Neuronal stem cell (in vitro differentiated cells): ENCODE results near the gene KRT79.

Source experiments
- DNase-seq: peaks from one replicate; pipeline ENCODE4 v3.0.0-alpha.2; 2013; ENCODE audit warnings: low spot score
- H2AFZ ChIP-seq: one replicate; pipeline ENCODE4 v1.6.1; 2013; ENCODE audit warnings: mild to moderate bottlenecking, low read length, inconsistent platforms
- H2AK5ac ChIP-seq: 2 replicates; pipeline ENCODE4 v1.6.1; 2013; ENCODE audit warnings: low read depth, mild to moderate bottlenecking, inconsistent platforms, low read length, moderate library complexity, mixed read lengths
- H2BK120ac ChIP-seq: 2 replicates; pipeline ENCODE4 v1.6.1; 2013; ENCODE audit warnings: low read depth, mild to moderate bottlenecking, inconsistent platforms, low read length, moderate library complexity, mixed read lengths
- H2BK12ac ChIP-seq: one replicate; pipeline ENCODE4 v1.6.1; 2013; ENCODE audit warnings: low read length, inconsistent platforms
- H2BK15ac ChIP-seq: 2 replicates; pipeline ENCODE4 v1.6.1; 2013; ENCODE audit warnings: mild to moderate bottlenecking, low read length, inconsistent platforms, mixed read lengths
- H2BK5ac ChIP-seq: one replicate; pipeline ENCODE4 v1.6.1; 2013; ENCODE audit warnings: inconsistent platforms, mild to moderate bottlenecking, low read length, moderate library complexity
- H3K14ac ChIP-seq: one replicate; pipeline ENCODE4 v1.6.1; 2013; ENCODE audit warnings: low read length, inconsistent platforms
- H3K18ac ChIP-seq: 2 replicates; pipeline ENCODE4 v1.6.1; 2013; ENCODE audit warnings: low read length, inconsistent platforms
- H3K23ac ChIP-seq: 2 replicates; pipeline ENCODE4 v1.6.1; 2013; ENCODE audit warnings: low read depth, mild to moderate bottlenecking, mixed read lengths, low read length, inconsistent platforms; ENCODE audit not compliant: poor library complexity
- H3K27ac ChIP-seq: replicated peaks from 3 replicates; pipeline ENCODE4 v1.5.1; 2013; ENCODE audit warnings: low read length, inconsistent platforms
- H3K27me3 ChIP-seq, 3 experiments: 2 replicates each; pipeline ENCODE4 v1.6.1; 2013; ENCODE audit warnings: low read length in 3 of 3, mild to moderate bottlenecking in 2 of 3, inconsistent platforms in 1 of 3, low read depth in 1 of 3, mixed read lengths in 1 of 3, moderate library complexity in 1 of 3; ENCODE audit not compliant: control insufficient read depth in 3 of 3, insufficient read depth in 3 of 3
- H3K36me3 ChIP-seq, 2 donors: replicated peaks in 1 of 2; 2 replicates each; pipeline ENCODE4 v1.6.1; 2013; ENCODE audit warnings: low read length in 2 of 2; ENCODE audit not compliant: control insufficient read depth in 2 of 2, insufficient read depth in 2 of 2
- H3K4ac ChIP-seq: 2 replicates; pipeline ENCODE4 v1.6.1; 2013; ENCODE audit warnings: inconsistent platforms, mild to moderate bottlenecking, low read length, moderate library complexity
- H3K4me1 ChIP-seq, 2 donors: 1 replicate in 1 of 2; 2 replicates in 1 of 2; pipeline ENCODE4 v1.6.1; 2013; ENCODE audit warnings: low read length in 2 of 2, low read depth in 1 of 2; ENCODE audit not compliant: control insufficient read depth in 2 of 2, insufficient read depth in 1 of 2
- H3K4me2 ChIP-seq: one replicate; pipeline ENCODE4 v1.6.1; 2013; ENCODE audit warnings: mild to moderate bottlenecking, low read length, inconsistent platforms; ENCODE audit not compliant: insufficient read depth, poor library complexity, severe bottlenecking
- H3K4me3 ChIP-seq, 2 donors: 2 replicates each; pipeline ENCODE4 v1.5.1; 2013; ENCODE audit warnings: low read length in 2 of 2, mild to moderate bottlenecking in 2 of 2, inconsistent platforms in 1 of 2, moderate library complexity in 1 of 2
- H3K79me1 ChIP-seq: one replicate; pipeline ENCODE4 v1.6.1; 2013; ENCODE audit warnings: low read depth, mild to moderate bottlenecking, inconsistent platforms, low read length, moderate library complexity
- H3K9ac ChIP-seq: one replicate; pipeline ENCODE4 v1.6.1; 2013; ENCODE audit warnings: mild to moderate bottlenecking, low read depth, low read length, inconsistent platforms; ENCODE audit not compliant: poor library complexity
- H3K9me3 ChIP-seq, 2 donors: replicated peaks in 1 of 2; 2 replicates each; pipeline versions ENCODE3 to v1.6.1; 2013; ENCODE audit warnings: low read length in 2 of 2, mild to moderate bottlenecking in 2 of 2, inconsistent platforms in 1 of 2, low read depth in 1 of 2, mixed read lengths in 1 of 2, moderate library complexity in 1 of 2; ENCODE audit not compliant: control insufficient read depth in 2 of 2, insufficient read depth in 1 of 2
- H4K8ac ChIP-seq: one replicate; pipeline ENCODE4 v1.6.1; 2013; ENCODE audit warnings: low read depth, mild to moderate bottlenecking, inconsistent platforms, low read length, moderate library complexity
- H4K91ac ChIP-seq: one replicate; pipeline ENCODE4 v1.6.1; 2013; ENCODE audit warnings: low read length, low read depth, mild to moderate bottlenecking, inconsistent platforms; ENCODE audit not compliant: poor library complexity
- WGBS, 2 donors: extraction: QIAGEN DNeasy Blood & Tissue Kit; methylation state at CpG; one replicate each; pipeline ENCODE4 v1.1.7; 2013; ENCODE audit warnings: missing lambda C conversion rate in 2 of 2, mixed read lengths in 1 of 2; ENCODE audit not compliant: insufficient read length in 2 of 2, insufficient replicate concordance in 1 of 2; ENCODE audit errors: extremely low coverage in 2 of 2; 5-methylcytosine and 5-hydroxymethylcytosine counted together

Gene KRT79

GRCh38 chr12:52815161-52815560 lies 18.9 kb downstream of the KRT79 start:
- H3K4me1 ChIP-seq, result peaks cover 0 to 13% of the 10 kb centered on the region in 2 donors
- WGBS, 2 donors, result no CpG with 5 or more reads among the region's 4 CpGs
- H3K9ac ChIP-seq, result no peak overlapping the region
- no peak overlapping the region for H3K4me2 ChIP-seq
- no peak for DNase-seq
- no peak overlapping the region for H3K4ac ChIP-seq
- no peak overlapping the region for H3K14ac ChIP-seq
- no peak overlapping the region for H4K91ac ChIP-seq
- H3K18ac ChIP-seq, result no peak overlapping the region
- no peak overlapping the region for H2AK5ac ChIP-seq
- no peak overlapping the region for H4K8ac ChIP-seq
- H2BK5ac ChIP-seq, result no peak overlapping the region
- H2AFZ ChIP-seq, result no peak overlapping the region
- H3K27me3 ChIP-seq, result peaks cover 0 to 13% (median 0%) of the 10 kb centered on the region in 3 experiments
- H3K27ac ChIP-seq, result no peak overlapping the region
- no peak overlapping the region for H2BK12ac ChIP-seq
- H3K4me3 ChIP-seq, result no peak overlapping the region
- no peak overlapping the region for H2BK15ac ChIP-seq
- H3K36me3 ChIP-seq, result no peaks in the 10 kb centered on the region
- H2BK120ac ChIP-seq, result no peak overlapping the region
- no peak overlapping the region for H3K23ac ChIP-seq
- no peaks in the 10 kb centered on the region for H3K79me1 ChIP-seq
- no peaks in the 10 kb centered on the region for H3K9me3 ChIP-seq

- Histone ChIP-seq H2BK15ac (no peak overlapping the region), H3K4me3 (no peak overlapping the region), H4K8ac (no peak overlapping the region), H3K4me2 (no peak overlapping the region), H3K23ac (no peak overlapping the region), H2BK12ac (no peak overlapping the region), H2AFZ (no peak overlapping the region), H3K4ac (no peak overlapping the region), H3K9ac (no peak overlapping the region), H3K4me1 (peaks cover 0 to 10% of the 10 kb centered on the region in 2 donors), H3K18ac (no peak overlapping the region), H2BK5ac (no peak overlapping the region), H4K91ac (no peak overlapping the region), H3K14ac (no peak overlapping the region), H2BK120ac (no peak overlapping the region), H3K79me1 (no peaks in the 10 kb centered on the region), H3K36me3 (no peaks in the 10 kb centered on the region), H3K9me3 (no peaks in the 10 kb centered on the region), H2AK5ac (no peak overlapping the region), H3K27ac (no peak overlapping the region), H3K27me3 (peaks cover 0 to 9% (median 0%) of the 10 kb centered on the region in 3 experiments)
- DNase-seq, result no peak
- no CpG with 5 or more reads among the region's 4 CpGs for WGBS, 2 donors
Observed at GRCh38 chr12:52814710-52815155, 19.4 kb downstream of the KRT79 start.

- Histone ChIP-seq H3K23ac (no peak within 1 kb of the TSS), H3K4me2 (no peak within 1 kb of the TSS), H3K4me1 (peaks cover 0 to 10% of the 10 kb centered on the region in 2 donors), H2BK5ac (no peak within 1 kb of the TSS), H4K91ac (no peak within 1 kb of the TSS), H2BK120ac (no peak within 1 kb of the TSS), H3K27ac (no peak within 1 kb of the TSS), H4K8ac (no peak within 1 kb of the TSS), H3K27me3 (peaks cover 0 to 8% (median 0%) of the 10 kb centered on the region in 3 experiments), H3K18ac (peak within 1 kb of the TSS; percentile 15), H3K4me3 (no peak within 1 kb of the TSS), H2BK15ac (peak within 1 kb of the TSS; percentile 34), H3K36me3 (no peaks in the 10 kb centered on the region), H3K9ac (no peak within 1 kb of the TSS), H2AK5ac (peak within 1 kb of the TSS; percentile 45), H2AFZ (no peak within 1 kb of the TSS), H3K4ac (no peak within 1 kb of the TSS), H2BK12ac (no peak within 1 kb of the TSS), H3K79me1 (no peaks in the 10 kb centered on the region), H3K14ac (no peak within 1 kb of the TSS), H3K9me3 (no peaks in the 10 kb centered on the region)
- no CpG with 5 or more reads among the region's 15 CpGs for WGBS, 2 donors
- DNase-seq, result no peak
Observed at GRCh38 chr12:52813885-52814709, 20.0 kb downstream of the KRT79 start, which contains the start of gene KRT4. TSS of gene KRT4 (minus strand) at chr12:52814116. CDS start at chr12:52814058, 58 bp downstream.

- Histone ChIP-seq H3K4ac (no peak overlapping the region), H2BK5ac (no peak overlapping the region), H2AFZ (no peak overlapping the region), H3K27me3 (peaks cover 0 to 3% (median 0%) of the 10 kb centered on the region in 3 experiments), H3K4me2 (no peak overlapping the region), H3K18ac (no peak overlapping the region), H3K9ac (no peak overlapping the region), H3K36me3 (no peaks in the 10 kb centered on the region), H3K14ac (no peak overlapping the region), H2AK5ac (peak overlapping the region; percentile 45), H3K79me1 (no peaks in the 10 kb centered on the region), H4K8ac (no peak overlapping the region), H3K4me1 (peaks cover 0 to 4% of the 10 kb centered on the region in 2 donors), H2BK120ac (no peak overlapping the region), H3K27ac (no peak overlapping the region), H3K4me3 (no peak overlapping the region), H2BK15ac (peak overlapping the region; percentile 34), H4K91ac (no peak overlapping the region), H3K23ac (no peak overlapping the region), H2BK12ac (no peak overlapping the region), H3K9me3 (no peaks in the 10 kb centered on the region)
- no CpG with 5 or more reads among the region's 10 CpGs for WGBS, 2 donors
- DNase-seq, result no peak
Observed at GRCh38 chr12:52813203-52813819, 20.8 kb downstream of the KRT79 start.
